ENCODE measurements around the gene GBX1.

DNA sequence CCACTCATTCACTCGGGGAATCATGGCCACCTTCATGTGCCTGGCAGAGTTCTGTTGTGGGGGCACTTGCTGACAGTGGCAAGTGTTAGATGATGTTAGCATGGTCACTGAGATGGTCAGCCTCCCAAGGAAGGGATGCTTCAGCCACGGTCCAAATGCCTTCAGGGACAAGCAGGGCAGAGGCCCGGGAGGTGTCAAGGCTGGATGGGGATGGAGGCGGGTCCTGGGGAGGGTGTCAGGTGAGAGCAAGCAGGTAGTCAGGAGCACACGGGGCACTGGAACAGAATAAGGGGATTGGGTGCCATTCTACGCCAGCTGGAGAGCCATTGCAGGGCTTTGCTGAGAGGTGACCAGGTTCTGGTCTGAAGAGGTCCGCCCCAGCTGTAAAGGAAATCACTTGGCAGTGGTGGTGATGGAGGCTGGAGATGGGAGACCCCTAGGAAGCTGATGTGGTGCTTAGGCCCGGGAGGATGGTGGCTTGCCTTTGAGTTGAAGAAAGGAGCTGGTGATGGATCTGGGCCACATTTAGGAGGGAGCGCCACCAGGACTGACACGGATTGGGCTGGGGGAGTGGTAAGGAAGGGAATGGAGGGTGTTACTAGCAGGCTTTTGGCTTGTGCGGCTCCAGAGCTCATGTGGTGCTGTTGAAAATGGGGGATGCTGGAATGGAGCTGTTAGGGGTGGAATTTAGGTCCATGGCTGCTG is 57.1 kb downstream of the GBX1 start:
- TF ChIP-seq, protein P1, sequence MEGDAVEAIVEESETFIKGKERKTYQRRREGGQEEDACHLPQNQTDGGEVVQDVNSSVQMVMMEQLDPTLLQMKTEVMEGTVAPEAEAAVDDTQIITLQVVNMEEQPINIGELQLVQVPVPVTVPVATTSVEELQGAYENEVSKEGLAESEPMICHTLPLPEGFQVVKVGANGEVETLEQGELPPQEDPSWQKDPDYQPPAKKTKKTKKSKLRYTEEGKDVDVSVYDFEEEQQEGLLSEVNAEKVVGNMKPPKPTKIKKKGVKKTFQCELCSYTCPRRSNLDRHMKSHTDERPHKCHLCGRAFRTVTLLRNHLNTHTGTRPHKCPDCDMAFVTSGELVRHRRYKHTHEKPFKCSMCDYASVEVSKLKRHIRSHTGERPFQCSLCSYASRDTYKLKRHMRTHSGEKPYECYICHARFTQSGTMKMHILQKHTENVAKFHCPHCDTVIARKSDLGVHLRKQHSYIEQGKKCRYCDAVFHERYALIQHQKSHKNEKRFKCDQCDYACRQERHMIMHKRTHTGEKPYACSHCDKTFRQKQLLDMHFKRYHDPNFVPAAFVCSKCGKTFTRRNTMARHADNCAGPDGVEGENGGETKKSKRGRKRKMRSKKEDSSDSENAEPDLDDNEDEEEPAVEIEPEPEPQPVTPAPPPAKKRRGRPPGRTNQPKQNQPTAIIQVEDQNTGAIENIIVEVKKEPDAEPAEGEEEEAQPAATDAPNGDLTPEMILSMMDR (IDR thresholded peaks at IDR 0.05): no peak
- TF ChIP-seq ZFX (IDR thresholded peaks at IDR 0.05; ENCODE audit: borderline replicate concordance): no peak
